Measurements from ENCODE around the gene PTPRD. TPM values are rescaled to one million over a fixed set of nuclear protein-coding genes. Genes with fewer than 3 reads are reported as not detected.

PTPRD gene
- total RNA-seq, 1 donor from 2014 or later = 197 TPM

- H3K9me3 Mint-ChIP-seq = no peaks in the 10 kb centered on the region
- no peak overlapping the region for H3K4me3 Mint-ChIP-seq
- peaks cover 16% of the 10 kb centered on the region for H3K4me1 Mint-ChIP-seq (ENCODE audit: unreplicated experiment)
- no peak overlapping the region for H3K27ac Mint-ChIP-seq
- no peaks in the 10 kb centered on the region for H3K27me3 Mint-ChIP-seq
- TF ChIP-seq CTCF (conservative IDR thresholded peaks at IDR 0.05) = no peak
- DNase-seq (ENCODE audit: extremely low spot score, unreplicated experiment) = no peak
- H3K36me3 Mint-ChIP-seq = peaks cover 9% of the 10 kb centered on the region
Measured at GRCh38 chr9:8726692-8727091, 1886.1 kb downstream of the PTPRD start.

GRCh38 chr9:8725635-8726034, 1887.2 kb downstream of the PTPRD start:
- Mint-ChIP-seq H3K36me3 (peaks cover 4% of the 10 kb centered on the region), H3K4me1 (ENCODE audit: unreplicated experiment) (peaks cover 10% of the 10 kb centered on the region), H3K27ac (no peak overlapping the region), H3K27me3 (no peaks in the 10 kb centered on the region), H3K4me3 (no peak overlapping the region), H3K9me3 (no peaks in the 10 kb centered on the region)
- no peak for TF ChIP-seq CTCF (conservative IDR thresholded peaks at IDR 0.05)
- no peak for DNase-seq (ENCODE audit: extremely low spot score, unreplicated experiment)

- H3K4me1 Mint-ChIP-seq (ENCODE audit: unreplicated experiment) = peaks cover 10% of the 10 kb centered on the region
- no peak for DNase-seq (ENCODE audit: extremely low spot score, unreplicated experiment)
- H3K27me3 Mint-ChIP-seq = no peaks in the 10 kb centered on the region
- H3K36me3 Mint-ChIP-seq = peaks cover 2% of the 10 kb centered on the region
- H3K4me3 Mint-ChIP-seq = no peak overlapping the region
- no peak for TF ChIP-seq CTCF (conservative IDR thresholded peaks at IDR 0.05)
- H3K27ac Mint-ChIP-seq = no peak overlapping the region
- H3K9me3 Mint-ChIP-seq = no peaks in the 10 kb centered on the region
Measured at GRCh38 chr9:8724284-8725018, 1888.4 kb downstream of the PTPRD start.

GRCh38 chr9:8723195-8723594, 1889.6 kb downstream of the PTPRD start:
- DNase-seq (ENCODE audit: extremely low spot score, unreplicated experiment) = no peak
- H3K36me3 Mint-ChIP-seq = no peaks in the 10 kb centered on the region
- H3K4me3 Mint-ChIP-seq = no peak overlapping the region
- TF ChIP-seq CTCF (conservative IDR thresholded peaks at IDR 0.05) = no peak
- H3K27me3 Mint-ChIP-seq = no peaks in the 10 kb centered on the region
- no peaks in the 10 kb centered on the region for H3K9me3 Mint-ChIP-seq
- peaks cover 21% of the 10 kb centered on the region for H3K4me1 Mint-ChIP-seq (ENCODE audit: unreplicated experiment)
- H3K27ac Mint-ChIP-seq = no peak overlapping the region

DNA sequence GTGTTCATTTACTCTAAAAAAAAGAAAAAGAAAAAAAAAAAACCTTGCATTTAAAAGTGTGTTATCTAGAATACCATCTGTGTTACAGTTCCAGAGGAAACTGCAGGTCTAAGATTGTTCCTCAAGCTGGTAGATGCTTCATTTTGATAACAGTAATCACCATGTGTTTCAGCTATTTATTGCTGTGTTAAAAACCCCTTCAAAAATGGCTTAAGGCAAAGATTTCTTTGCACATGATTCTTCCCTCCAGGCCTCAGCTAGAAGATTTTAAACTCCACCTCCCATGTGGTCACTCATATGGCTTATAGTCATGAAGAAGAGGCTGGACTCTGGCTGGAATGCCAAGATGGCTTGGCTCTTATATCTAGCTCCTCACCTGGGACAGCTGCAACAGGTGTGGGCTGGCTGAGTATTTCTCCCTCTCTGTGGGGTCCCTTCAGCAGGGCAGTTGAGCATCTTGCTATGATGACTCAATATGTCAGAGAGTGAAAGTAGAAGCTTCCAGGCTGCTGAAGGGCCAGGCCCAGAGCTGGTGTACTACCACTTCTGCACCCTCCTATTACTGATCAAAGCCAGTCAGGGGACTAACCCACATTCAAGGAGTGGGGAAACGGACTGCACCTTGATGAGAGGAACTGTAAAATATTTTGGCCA, 1892.8 kb downstream of the PTPRD start:
- Mint-ChIP-seq H3K27ac (no peak overlapping the region), H3K36me3 (no peaks in the 10 kb centered on the region), H3K27me3 (no peaks in the 10 kb centered on the region), H3K4me3 (no peak overlapping the region), H3K4me1 (ENCODE audit: unreplicated experiment) (peaks cover 21% of the 10 kb centered on the region), H3K9me3 (no peaks in the 10 kb centered on the region)
- DNase-seq (ENCODE audit: extremely low spot score, unreplicated experiment) = no peak
- TF ChIP-seq CTCF (conservative IDR thresholded peaks at IDR 0.05) = no peak
